HepG2 (cell line): ENCODE measurements around the gene UTS2R. TPM values are rescaled to one million over a fixed set of nuclear protein-coding genes. Genes with fewer than 3 reads are reported as not detected.
A peak's percentile ranks its signal among the peaks of the same experiment; 100 is the strongest.

Experiments used
- BRF2 ChIP-seq: sonication (generic); formaldehyde crosslinking; IDR thresholded peaks from 2 replicates; pipeline ENCODE4 v1.8.1; 2022; ENCODE audit warnings: mild to moderate bottlenecking, missing genetic modification reagents
- CHD4 ChIP-seq: fragments of 200-600 bp; sonication (generic); IDR thresholded peaks from 2 replicates; pipeline ENCODE4 v1.7.0; 2017; ENCODE audit warnings: mild to moderate bottlenecking, low read length, borderline replicate concordance
- DDIT3 ChIP-seq: sonication (generic); formaldehyde crosslinking; IDR thresholded peaks from 2 replicates; pipeline ENCODE4 v1.4.0; 2020; ENCODE audit warnings: mild to moderate bottlenecking, missing genetic modification reagents
- DR1 ChIP-seq: sonication (generic); formaldehyde crosslinking; IDR thresholded peaks from 2 replicates; pipeline ENCODE4 v1.8.0; 2021; ENCODE audit warnings: mild to moderate bottlenecking, missing genetic modification reagents, inconsistent platforms
- FOXA3 ChIP-seq: IDR thresholded peaks from 2 replicates; pipeline ENCODE4 v1.6.1; 2016; ENCODE audit warnings: missing genetic modification reagents, missing compliant biosample characterization
- GATAD1 ChIP-seq: IDR thresholded peaks from 2 replicates; pipeline ENCODE4 v1.6.1; 2016; ENCODE audit warnings: missing genetic modification reagents, missing compliant biosample characterization
- HNF1B ChIP-seq: sonication (generic); formaldehyde crosslinking; IDR thresholded peaks from 2 replicates; pipeline ENCODE4 v1.5.1; 2020; ENCODE audit warnings: mild to moderate bottlenecking, moderate library complexity, missing genetic modification reagents
- IKZF5 ChIP-seq: IDR thresholded peaks from 2 replicates; pipeline ENCODE4 v1.6.1; 2018; ENCODE audit warnings: missing genetic modification reagents, mild to moderate bottlenecking, missing compliant biosample characterization
- KAT8 ChIP-seq: IDR thresholded peaks from 2 replicates; pipeline ENCODE4 v1.6.1; 2016; ENCODE audit warnings: missing genetic modification reagents, missing compliant biosample characterization
- NFRKB ChIP-seq: fragments of 450-650 bp; IDR thresholded peaks from 2 replicates; pipeline ENCODE4 v1.6.1; 2017
- PBX2 ChIP-seq: IDR thresholded peaks from 2 replicates; pipeline ENCODE4 v1.6.1; 2016; ENCODE audit warnings: control low read depth
- POLR2AphosphoS5 ChIP-seq: IDR thresholded peaks from 2 replicates; pipeline ENCODE4 v1.6.1; 2012; ENCODE audit warnings: low read depth, low read length
- RCOR2 ChIP-seq: IDR thresholded peaks from 2 replicates; pipeline ENCODE4 v1.6.1; 2016; ENCODE audit warnings: missing biosample characterization, missing genetic modification reagents
- TFAP4 ChIP-seq: sonication (generic); IDR thresholded peaks from 2 replicates; pipeline ENCODE4 v1.6.1; 2016; ENCODE audit warnings: low read depth, borderline replicate concordance
- ZBTB39 ChIP-seq: sonication (generic); formaldehyde crosslinking; IDR thresholded peaks from 2 replicates; pipeline ENCODE4 v1.5.0; 2020; ENCODE audit warnings: missing genetic modification reagents
- ZBTB7B ChIP-seq: sonication (generic); formaldehyde crosslinking; IDR thresholded peaks from 2 replicates; pipeline ENCODE4 v1.4.0; 2020; ENCODE audit warnings: missing genetic modification reagents
- ZNF329 ChIP-seq: sonication (generic); formaldehyde crosslinking; IDR thresholded peaks from 2 replicates; pipeline ENCODE4 v1.9.0; 2021; ENCODE audit warnings: low read depth, mild to moderate bottlenecking, missing genetic modification reagents
- ZNF556 ChIP-seq: sonication (generic); formaldehyde crosslinking; IDR thresholded peaks from 2 replicates; pipeline ENCODE4 v1.4.0; 2020; ENCODE audit warnings: mild to moderate bottlenecking, missing genetic modification reagents, borderline replicate concordance
- ZNF598 ChIP-seq: sonication (generic); formaldehyde crosslinking; IDR thresholded peaks from 2 replicates; pipeline ENCODE4 v1.5.1; 2020; ENCODE audit warnings: mild to moderate bottlenecking, missing genetic modification reagents, borderline replicate concordance
- ZNF83 ChIP-seq: sonication (generic); formaldehyde crosslinking; IDR thresholded peaks from 2 replicates; pipeline ENCODE4 v1.4.0; 2020; ENCODE audit warnings: missing genetic modification reagents, mild to moderate bottlenecking, borderline replicate concordance
- polyA plus RNA-seq, 8 experiments: library from polyadenylated mRNA; depleted of rRNA in 3 of 8; stranded (reverse) in 7 of 8; unstranded in 1 of 8; fragments of >200 nt; fragmentation: Illumina TruSeq in 4 of 8; extraction: Trizol in 4 of 8; gene quantifications; 2 replicates each; pipeline versions ENCODE4 v1.2.1 to v1.2.3, GENCODE V29; 2011 to 2016; ENCODE audit warnings: low read depth in 4 of 8, missing spikeins in 1 of 8, mixed read lengths in 1 of 8; ENCODE audit not compliant: insufficient read depth in 1 of 8
- total RNA-seq, 5 experiments: library from RNA; depleted of rRNA; stranded (reverse); fragments of >200 nt; fragmentation: Illumina TruSeq; extraction: Trizol; gene quantifications; 2 replicates each; pipeline ENCODE4 v1.2.3, GENCODE V29; 2016; ENCODE audit warnings: low read depth in 1 of 5

UTS2R gene
- total and polyA plus RNA-seq, 2 of the 13 experiments (the other 11 are each of a cell fraction or from before 2014, with no cell fraction given), result 0.13 to 0.15 TPM

- TF ChIP-seq ZNF329 (CRISPR knock-in tag) (peak; percentile 42; the same call in 1 of the 2 replicates), RCOR2 (no peak), BRF2 (CRISPR knock-in tag) (peak; percentile 92), GATAD1 (CRISPR knock-in tag) (peak; percentile 85), CHD4 (no peak), ZBTB7B (0 out of 2 replicates have a peak, but pooled peaks have one; percentile 19), DDIT3 (CRISPR knock-in tag) (no peak), TFAP4 (no peak), POLR2AphosphoS5 (peak; percentile 71), ZNF83 (CRISPR knock-in tag) (0 out of 2 replicates have a peak, but pooled peaks have one; percentile 59), HNF1B (CRISPR knock-in tag) (0 out of 2 replicates have a peak, but pooled peaks have one; percentile 20), IKZF5 (CRISPR knock-in tag) (peak; percentile 46), KAT8 (CRISPR knock-in tag) (peak; percentile 15; the same call in 1 of the 2 replicates), FOXA3 (peak; percentile 28; the same call in 1 of the 2 replicates), ZBTB39 (CRISPR knock-in tag) (no peak; the same call in 1 of the 2 replicates), DR1 (CRISPR knock-in tag) (peak; percentile 52; the same call in 1 of the 2 replicates), ZNF598 (CRISPR knock-in tag) (no peak; the same call in 1 of the 2 replicates), PBX2 (CRISPR knock-in tag) (no peak), NFRKB (no peak), ZNF556 (CRISPR knock-in tag) (0 out of 2 replicates have a peak, but pooled peaks have one; percentile 40)
Observed at GRCh38 chr17:82418001-82418986, 46.7 kb downstream of the UTS2R start, which contains the start of the genes HEXD and OGFOD3 (continued).
